ENCODE data around the gene DIO2.

Gene DIO2

GRCh38 chr14:80231702-80232101 is 20.4 kb upstream of the DIO2 start:
- Histone ChIP-seq H3K36me3 (ENCODE audit: control insufficient read depth in 2 of 2, insufficient read depth in 1 of 2, low read length in 2 of 2) (no peaks in the 10 kb centered on the region), H3K4me1 (ENCODE audit: control insufficient read depth, insufficient read depth, low read length) (no peaks in the 10 kb centered on the region), H3K27ac (ENCODE audit: extremely low read depth, low read depth, low read length) (no peak overlapping the region), H3K9me3 (ENCODE audit: control insufficient read depth, insufficient read depth, low read depth, low read length) (no peaks in the 10 kb centered on the region), H3K4me3 (ENCODE audit: low read depth, low read length) (no peak overlapping the region)
- ChIA-PET CTCF (no interaction called here), POLR2A (no interaction called here)
- TF ChIP-seq ZNF404 (tag by site-specific recombination; IDR thresholded peaks at IDR 0.05) (no peak), ZNF560 (tag by site-specific recombination; IDR thresholded peaks at IDR 0.05; ENCODE audit: borderline replicate concordance) (no peak), ZNF174 (tag by site-specific recombination; IDR thresholded peaks at IDR 0.05) (no peak), ZNF645 (tag by site-specific recombination; IDR thresholded peaks at IDR 0.05) (no peak), HOXA7 (CRISPR knock-in tag; IDR thresholded peaks at IDR 0.05; ENCODE audit: borderline replicate concordance) (no peak), ZNF274 (IDR thresholded peaks at IDR 0.05; ENCODE audit: low read length) (no peak), ZNF274 (tag by site-specific recombination; IDR thresholded peaks at IDR 0.05; ENCODE audit: borderline replicate concordance) (no peak), ZNF561 (tag by site-specific recombination; IDR thresholded peaks at IDR 0.05; ENCODE audit: borderline replicate concordance) (no peak), ZNF133 (tag by site-specific recombination; IDR thresholded peaks at IDR 0.05) (no peak), ZNF596 (tag by site-specific recombination; IDR thresholded peaks at IDR 0.05) (no peak), ZBTB10 (tag by site-specific recombination; IDR thresholded peaks at IDR 0.05) (no peak)

- Histone ChIP-seq H3K36me3 (ENCODE audit: control insufficient read depth in 2 of 2, insufficient read depth in 1 of 2, low read length in 2 of 2) (no peaks in the 10 kb centered on the region), H3K4me3 (ENCODE audit: low read depth, low read length) (no peak overlapping the region), H3K27ac (ENCODE audit: extremely low read depth, low read depth, low read length) (no peak overlapping the region), H3K4me1 (ENCODE audit: control insufficient read depth, insufficient read depth, low read length) (no peaks in the 10 kb centered on the region), H3K9me3 (ENCODE audit: control insufficient read depth, insufficient read depth, low read depth, low read length) (no peaks in the 10 kb centered on the region)
- ChIA-PET POLR2A (no interaction called here), CTCF (interaction anchor here (0.7 to 1.9 kb wide), 3 partner anchors 10 to 141 kb away, joined by 3 to 6 read pairs (median 5); no protein-coding TSS in a partner anchor)
- TF ChIP-seq SP3 (tag by site-specific recombination; IDR thresholded peaks at IDR 0.05) (no peak), ZNF692 (tag by site-specific recombination; IDR thresholded peaks at IDR 0.05) (no peak), PATZ1 (tag by site-specific recombination; IDR thresholded peaks at IDR 0.05) (no peak), ZNF707 (tag by site-specific recombination; IDR thresholded peaks at IDR 0.05) (no peak), ZNF223 (tag by site-specific recombination; IDR thresholded peaks at IDR 0.05) (no peak), ZNF843 (tag by site-specific recombination; IDR thresholded peaks at IDR 0.05) (no peak), ZNF398 (tag by site-specific recombination; IDR thresholded peaks at IDR 0.05) (no peak), HIC1 (tag by site-specific recombination; IDR thresholded peaks at IDR 0.05) (no peak), ZNF23 (tag by site-specific recombination; IDR thresholded peaks at IDR 0.05; ENCODE audit: borderline replicate concordance) (no peak), ZNF155 (tag by site-specific recombination; IDR thresholded peaks at IDR 0.05) (no peak), ZBTB17 (tag by site-specific recombination; IDR thresholded peaks at IDR 0.05) (no peak), ZSCAN23 (tag by site-specific recombination; IDR thresholded peaks at IDR 0.05) (no peak), ZNF274 (IDR thresholded peaks at IDR 0.05; ENCODE audit: low read length) (no peak), ZNF274 (tag by site-specific recombination; IDR thresholded peaks at IDR 0.05; ENCODE audit: borderline replicate concordance) (no peak)
These were observed 12.6 kb upstream of the DIO2 start for GRCh38 chr14:80223696-80224465.
